ENCODE data around the gene LMAN1L.

LMAN1L gene

DNA sequence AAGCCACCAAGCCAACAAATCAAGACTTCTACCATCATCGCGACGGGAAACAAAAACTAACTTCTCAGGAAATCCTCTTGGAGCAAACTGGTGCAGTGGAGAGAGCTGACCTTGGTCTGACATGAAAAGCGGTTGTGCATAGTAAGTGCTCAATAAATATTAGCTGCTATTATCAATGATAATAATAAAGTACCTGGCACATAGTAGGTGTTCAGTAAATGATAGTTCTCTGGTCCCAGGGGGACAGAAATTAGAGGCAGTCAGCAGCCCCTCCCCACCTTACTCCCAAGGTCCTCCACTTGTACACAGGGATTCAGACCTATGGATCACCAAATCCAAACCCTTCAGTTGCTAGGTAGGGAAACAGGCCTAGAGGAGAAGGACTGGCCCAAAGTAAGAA, 36.7 kb upstream of the LMAN1L start:
- no peak for TF ChIP-seq FOXP2 (optimal IDR thresholded peaks at IDR 0.05; ENCODE audit: borderline replicate concordance, extremely low read depth, extremely low read length, insufficient read depth)
- TF ChIP-seq, protein P1, sequence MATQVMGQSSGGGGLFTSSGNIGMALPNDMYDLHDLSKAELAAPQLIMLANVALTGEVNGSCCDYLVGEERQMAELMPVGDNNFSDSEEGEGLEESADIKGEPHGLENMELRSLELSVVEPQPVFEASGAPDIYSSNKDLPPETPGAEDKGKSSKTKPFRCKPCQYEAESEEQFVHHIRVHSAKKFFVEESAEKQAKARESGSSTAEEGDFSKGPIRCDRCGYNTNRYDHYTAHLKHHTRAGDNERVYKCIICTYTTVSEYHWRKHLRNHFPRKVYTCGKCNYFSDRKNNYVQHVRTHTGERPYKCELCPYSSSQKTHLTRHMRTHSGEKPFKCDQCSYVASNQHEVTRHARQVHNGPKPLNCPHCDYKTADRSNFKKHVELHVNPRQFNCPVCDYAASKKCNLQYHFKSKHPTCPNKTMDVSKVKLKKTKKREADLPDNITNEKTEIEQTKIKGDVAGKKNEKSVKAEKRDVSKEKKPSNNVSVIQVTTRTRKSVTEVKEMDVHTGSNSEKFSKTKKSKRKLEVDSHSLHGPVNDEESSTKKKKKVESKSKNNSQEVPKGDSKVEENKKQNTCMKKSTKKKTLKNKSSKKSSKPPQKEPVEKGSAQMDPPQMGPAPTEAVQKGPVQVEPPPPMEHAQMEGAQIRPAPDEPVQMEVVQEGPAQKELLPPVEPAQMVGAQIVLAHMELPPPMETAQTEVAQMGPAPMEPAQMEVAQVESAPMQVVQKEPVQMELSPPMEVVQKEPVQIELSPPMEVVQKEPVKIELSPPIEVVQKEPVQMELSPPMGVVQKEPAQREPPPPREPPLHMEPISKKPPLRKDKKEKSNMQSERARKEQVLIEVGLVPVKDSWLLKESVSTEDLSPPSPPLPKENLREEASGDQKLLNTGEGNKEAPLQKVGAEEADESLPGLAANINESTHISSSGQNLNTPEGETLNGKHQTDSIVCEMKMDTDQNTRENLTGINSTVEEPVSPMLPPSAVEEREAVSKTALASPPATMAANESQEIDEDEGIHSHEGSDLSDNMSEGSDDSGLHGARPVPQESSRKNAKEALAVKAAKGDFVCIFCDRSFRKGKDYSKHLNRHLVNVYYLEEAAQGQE (IDR thresholded peaks at IDR 0.05; ENCODE audit: insufficient read depth in 1 of 2, low read depth in 2 of 2, low read length in 2 of 2) = no peak

DNA sequence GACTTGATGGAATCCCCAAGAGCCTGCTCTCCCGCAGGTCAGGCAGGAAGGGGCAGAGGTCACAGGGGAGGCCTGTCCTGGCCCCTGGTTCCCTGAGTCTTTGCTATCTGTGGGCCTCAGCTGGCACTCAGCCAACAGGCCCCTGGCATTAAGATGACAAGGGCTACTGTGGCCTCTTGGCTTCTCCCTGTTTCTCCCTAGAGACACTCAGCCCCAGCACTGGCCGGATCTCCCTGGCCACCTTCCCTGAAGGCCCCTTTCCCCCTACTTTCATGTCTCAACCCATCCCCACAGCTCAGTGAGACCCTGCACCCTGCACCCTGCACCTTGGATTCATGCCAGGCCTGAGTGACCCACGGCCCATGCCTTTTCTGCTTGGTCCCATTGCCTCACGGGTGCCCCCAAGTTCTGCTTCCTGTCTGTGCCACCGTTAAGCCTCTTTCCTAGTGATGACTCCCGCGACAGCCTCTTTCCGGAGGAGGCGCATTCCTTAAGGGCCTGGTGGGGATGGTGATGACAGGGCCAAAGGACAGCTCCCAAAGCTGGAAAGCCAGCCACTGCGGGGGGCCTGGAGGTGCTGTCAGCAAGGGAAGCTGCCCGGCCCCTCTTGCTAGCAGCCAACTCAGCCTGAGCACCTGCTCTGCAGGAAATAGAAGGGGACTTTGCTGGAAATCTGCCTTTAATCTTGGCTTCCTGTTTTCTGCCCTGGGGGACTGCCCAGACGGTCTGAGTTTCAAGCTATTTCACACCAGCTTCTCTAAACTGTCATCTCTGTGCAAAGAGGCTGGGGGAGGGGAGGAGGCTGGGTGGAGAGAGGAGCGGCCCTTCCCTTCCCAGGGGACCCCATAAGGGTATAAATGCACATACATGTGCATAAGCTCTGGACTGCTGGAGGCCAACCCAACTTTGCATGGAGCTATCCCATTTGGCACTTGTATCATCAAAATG, 35.5 kb upstream of the LMAN1L start:
- TF ChIP-seq FOXP2 (optimal IDR thresholded peaks at IDR 0.05; ENCODE audit: borderline replicate concordance, extremely low read depth, extremely low read length, insufficient read depth) (peak; percentile 43), TAF1 (IDR thresholded peaks at IDR 0.05; ENCODE audit: borderline replicate concordance, insufficient read depth, low read length) (no peak), SIN3A (IDR thresholded peaks at IDR 0.05; ENCODE audit: borderline replicate concordance, insufficient read depth, low read length) (no peak), POLR2AphosphoS5 (IDR thresholded peaks at IDR 0.05; ENCODE audit: low read depth, low read length) (no peak)
- TF ChIP-seq, protein P1 (IDR thresholded peaks at IDR 0.05; ENCODE audit: insufficient read depth in 1 of 2, low read depth in 2 of 2, low read length in 2 of 2) = peak in 1 of 2 experiments; percentile 57; a peak in 1 of 4 replicates

DNA sequence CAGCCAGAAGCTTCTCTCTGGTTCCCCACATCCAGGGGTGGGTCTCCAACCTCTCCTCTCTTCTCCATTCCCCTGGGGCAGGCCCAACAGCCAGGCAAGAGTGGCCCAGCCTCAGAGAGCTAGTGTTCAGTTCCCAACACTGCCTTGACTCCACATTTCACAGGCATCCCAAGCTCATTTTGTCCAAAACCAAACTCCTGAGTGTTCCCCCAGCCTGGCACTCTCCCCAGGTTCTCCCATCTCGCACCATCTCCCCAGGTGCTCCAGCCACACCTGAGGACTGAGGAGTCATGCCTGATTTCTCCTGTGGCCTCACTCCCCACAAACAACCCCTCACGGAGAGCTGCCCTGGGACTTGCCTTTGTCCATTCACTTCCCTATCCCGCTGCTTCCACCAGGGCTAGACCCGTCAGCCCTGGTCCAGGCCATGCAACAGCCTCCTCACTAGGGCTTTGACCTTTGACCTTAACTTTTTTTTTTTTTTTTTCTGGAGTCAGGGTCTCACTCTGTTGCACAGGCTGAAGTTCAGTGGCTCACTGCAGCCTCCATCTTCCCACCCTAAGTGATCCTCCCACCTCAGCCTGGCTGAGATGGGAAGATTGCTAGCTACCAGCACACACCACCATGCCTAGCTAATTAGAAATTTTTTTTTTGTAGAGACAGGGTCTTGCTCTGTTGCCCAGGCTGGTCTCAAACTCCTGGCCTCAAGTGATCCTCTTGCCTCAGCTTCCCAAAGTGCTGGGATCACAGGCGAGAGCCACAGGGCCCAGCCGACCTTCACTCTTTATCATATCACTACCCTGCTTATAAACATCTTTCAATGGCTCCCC, 34.7 kb upstream of the LMAN1L start:
- no peak for TF ChIP-seq SIN3A (IDR thresholded peaks at IDR 0.05; ENCODE audit: borderline replicate concordance, insufficient read depth, low read length)
- TF ChIP-seq, protein P1 (IDR thresholded peaks at IDR 0.05; ENCODE audit: insufficient read depth in 1 of 2, low read depth in 2 of 2, low read length in 2 of 2) = no peak
- no peak for TF ChIP-seq FOXP2 (optimal IDR thresholded peaks at IDR 0.05; ENCODE audit: borderline replicate concordance, extremely low read depth, extremely low read length, insufficient read depth)
- no peak for TF ChIP-seq POLR2AphosphoS5 (IDR thresholded peaks at IDR 0.05; ENCODE audit: low read depth, low read length)
- TF ChIP-seq TAF1 (IDR thresholded peaks at IDR 0.05; ENCODE audit: borderline replicate concordance, insufficient read depth, low read length) = no peak

DNA sequence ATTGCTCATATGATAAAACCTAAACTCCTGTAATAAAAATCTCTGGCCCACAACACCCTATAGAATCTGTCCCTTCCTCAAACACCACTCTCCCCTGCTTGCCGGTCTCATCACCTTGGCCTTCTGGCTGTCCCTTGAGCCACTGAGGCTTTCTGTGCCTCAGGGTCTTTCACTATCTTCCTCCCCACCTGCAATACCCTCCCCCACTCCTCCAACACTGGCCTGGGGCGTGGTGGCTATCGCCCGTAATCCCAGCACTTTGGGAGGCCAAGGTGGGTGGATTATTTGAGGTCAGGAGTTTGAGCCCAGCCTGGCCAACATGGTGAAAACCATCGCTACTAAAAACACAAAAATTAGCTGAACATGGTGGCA, 34.0 kb upstream of the LMAN1L start:
- no peak for TF ChIP-seq POLR2AphosphoS5 (IDR thresholded peaks at IDR 0.05; ENCODE audit: low read depth, low read length)
- TF ChIP-seq, protein P1 (IDR thresholded peaks at IDR 0.05; ENCODE audit: insufficient read depth in 1 of 2, low read depth in 2 of 2, low read length in 2 of 2) = no peak
- TF ChIP-seq FOXP2 (optimal IDR thresholded peaks at IDR 0.05; ENCODE audit: borderline replicate concordance, extremely low read depth, extremely low read length, insufficient read depth) = no peak
- no peak for TF ChIP-seq TAF1 (IDR thresholded peaks at IDR 0.05; ENCODE audit: borderline replicate concordance, insufficient read depth, low read length)
- TF ChIP-seq SIN3A (IDR thresholded peaks at IDR 0.05; ENCODE audit: borderline replicate concordance, insufficient read depth, low read length) = no peak
